HG02885 (cell line): ENCODE results near the gene DNAJB6.
A peak's percentile ranks its signal among the peaks of the same experiment; 100 is the strongest.

Experiments used
- ATAC-seq: cut with Tn5 transposase; IDR thresholded peaks from one replicate; pipeline ENCODE4 v1.9.1; 2021; ENCODE audit warnings: mild to moderate bottlenecking; ENCODE audit not compliant: unreplicated experiment, poor library complexity

The DNAJB6 gene

DNA sequence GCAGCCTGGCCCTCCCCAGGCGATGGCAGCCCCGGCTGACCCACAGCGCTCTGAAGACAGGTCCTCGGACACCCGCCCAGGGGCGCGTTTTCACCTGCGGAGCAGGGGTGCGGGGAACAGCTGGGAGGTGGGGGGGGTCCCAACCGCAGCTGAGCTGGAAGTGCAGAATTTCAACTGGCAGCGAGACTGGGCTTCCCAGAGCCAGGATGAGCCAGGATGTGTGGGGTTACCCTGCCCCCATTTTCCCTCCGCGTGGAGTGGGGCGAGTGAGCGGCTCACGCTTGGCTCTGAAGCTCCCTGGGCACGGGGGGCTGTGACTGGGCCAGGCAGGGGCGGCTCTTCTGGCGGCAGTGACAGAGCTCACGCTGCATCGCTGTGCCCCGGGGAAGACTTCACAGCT is 70.2 kb downstream of the DNAJB6 start:
- ATAC-seq, result no peak

DNA sequence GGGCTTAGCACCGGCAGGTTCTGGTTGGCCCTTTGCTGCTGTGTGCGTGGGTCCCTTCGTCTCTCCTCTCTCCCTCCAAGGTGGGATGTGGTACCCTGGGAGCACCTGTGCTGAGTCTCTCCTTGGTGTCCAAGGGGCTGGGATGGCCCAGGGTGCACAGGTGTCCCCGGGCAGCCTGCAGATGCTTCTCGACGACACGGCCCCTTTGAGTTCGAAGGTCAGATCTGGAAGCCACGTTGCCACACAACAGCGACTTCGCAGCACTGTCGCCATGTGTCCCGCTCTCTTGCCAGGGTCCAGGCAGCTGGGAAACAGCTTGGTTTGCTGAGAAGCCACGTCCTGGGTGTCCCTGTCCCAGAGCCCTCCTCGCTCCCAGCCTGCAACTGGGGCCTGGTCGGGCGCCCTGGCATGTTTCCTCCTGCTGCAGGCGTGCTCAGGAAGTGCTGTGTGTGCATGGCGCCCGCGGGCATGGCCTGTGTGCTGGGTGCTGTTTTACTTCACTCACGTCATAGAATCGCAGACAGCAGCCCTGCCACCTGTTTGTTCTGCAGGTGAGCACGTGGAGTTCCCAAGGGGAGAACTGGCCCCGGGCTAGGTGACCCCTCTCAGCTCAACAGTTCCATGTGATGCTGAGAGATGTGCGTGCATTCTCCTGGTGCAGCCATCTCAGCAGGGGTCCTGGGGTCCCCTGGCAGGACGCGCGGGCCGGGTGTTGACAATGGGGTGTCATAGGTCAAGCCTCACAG is 70.9 kb downstream of the DNAJB6 start:
- ATAC-seq, result no peak

- ATAC-seq, result no peak
These were observed 71.7 kb downstream of the DNAJB6 start for GRCh38 chr7:157408258-157409101.

- no peak for ATAC-seq
These were observed 72.4 kb downstream of the DNAJB6 start for GRCh38 chr7:157409149-157409752.

- ATAC-seq, result no peak
These were observed 73.2 kb downstream of the DNAJB6 start for GRCh38 chr7:157409753-157410727.

DNA sequence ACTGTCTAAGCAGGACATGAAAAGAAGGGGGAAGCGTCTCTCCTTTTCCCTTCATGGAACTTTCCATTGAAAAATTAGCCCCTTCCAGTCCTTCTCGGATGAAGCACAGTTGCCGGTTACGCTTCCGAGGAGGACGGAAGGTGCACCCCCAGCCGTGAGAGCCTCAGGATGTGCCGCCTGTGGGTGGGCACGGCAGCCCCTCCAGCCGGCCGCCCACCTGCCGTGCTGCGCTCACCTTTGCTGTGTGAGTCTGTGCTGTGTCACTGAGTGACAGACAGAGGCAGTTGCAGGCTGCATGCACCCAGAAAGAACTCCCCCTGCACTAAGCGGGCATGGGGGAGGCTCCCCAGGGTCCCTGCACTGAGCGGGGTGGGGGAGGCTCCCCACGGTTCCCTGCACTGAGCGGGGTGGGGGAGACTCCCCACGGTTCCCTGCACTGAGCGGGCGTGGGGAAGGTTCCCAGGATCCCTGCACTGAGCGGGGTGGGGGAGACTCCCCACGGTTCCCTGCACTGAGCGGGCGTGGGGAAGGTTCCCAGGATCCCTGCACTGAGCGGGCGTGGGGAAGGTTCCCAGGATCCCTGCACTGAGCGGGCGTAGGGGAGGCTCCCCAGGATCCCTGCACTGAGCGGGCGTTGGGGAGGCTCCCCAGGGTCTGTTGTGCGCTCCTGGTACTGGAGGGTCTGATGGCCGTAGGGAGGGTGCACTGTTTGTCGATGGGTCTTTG is 74.2 kb downstream of the DNAJB6 start:
- no peak for ATAC-seq

GRCh38 chr7:157411580-157411979 is 74.8 kb downstream of the DNAJB6 start:
- peak; percentile 90 for ATAC-seq

DNA sequence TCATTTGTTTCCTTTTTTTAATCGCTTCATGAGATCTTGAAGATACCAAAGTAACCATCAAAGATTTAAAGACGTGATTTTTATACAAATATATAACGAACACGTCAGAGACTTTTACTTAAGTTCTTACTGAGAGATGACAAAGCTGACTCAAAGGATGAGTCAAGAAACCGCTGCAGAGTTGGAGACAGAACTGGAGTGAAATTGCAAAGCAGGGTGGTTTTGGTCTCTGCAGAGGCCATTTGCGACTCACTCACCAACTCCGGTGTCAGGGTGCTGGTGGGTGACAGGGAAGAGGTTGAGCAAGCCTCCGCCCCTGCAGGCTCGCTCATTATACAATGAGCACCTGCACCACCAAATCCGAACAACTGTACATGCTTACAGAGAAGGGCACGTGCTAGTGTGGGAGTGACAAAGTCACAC is 75.2 kb downstream of the DNAJB6 start:
- peak; percentile 69 for ATAC-seq

DNA sequence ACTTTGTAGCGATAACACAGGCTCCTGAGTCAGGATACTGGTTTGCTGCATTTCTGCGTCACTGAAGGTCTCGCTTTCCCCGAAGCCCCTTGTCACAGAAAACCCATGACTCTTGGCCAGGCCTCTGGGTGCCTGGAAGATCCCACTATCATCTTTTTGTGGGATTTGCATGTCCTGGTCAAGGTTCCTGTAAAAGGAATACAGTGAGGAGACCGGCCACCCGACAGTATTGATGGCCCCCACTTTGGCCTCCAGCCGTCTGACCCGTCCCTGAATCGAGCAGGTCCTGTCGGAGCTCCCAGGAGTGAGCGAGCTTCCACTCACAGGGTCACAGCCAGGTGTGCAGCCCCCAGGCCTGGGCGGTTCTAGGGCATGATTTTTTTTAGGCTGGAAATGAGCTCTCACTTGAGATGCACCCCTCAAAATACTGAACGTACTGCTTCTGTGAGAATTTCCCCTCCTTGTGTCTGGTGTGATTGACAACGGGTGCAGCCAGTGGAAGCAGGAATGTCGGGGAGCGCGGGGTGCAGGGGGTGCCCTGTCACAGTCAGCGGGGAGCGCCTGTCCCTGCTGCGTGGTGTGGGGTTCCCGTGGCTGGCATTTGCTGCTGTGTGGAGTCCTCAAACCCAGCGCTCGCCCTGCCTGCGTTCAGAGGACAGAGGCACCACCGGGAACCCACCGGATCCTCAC is 75.8 kb downstream of the DNAJB6 start:
- ATAC-seq, result no peak

GRCh38 chr7:157413881-157414701 is 77.3 kb downstream of the DNAJB6 start:
- ATAC-seq, result no peak

DNA sequence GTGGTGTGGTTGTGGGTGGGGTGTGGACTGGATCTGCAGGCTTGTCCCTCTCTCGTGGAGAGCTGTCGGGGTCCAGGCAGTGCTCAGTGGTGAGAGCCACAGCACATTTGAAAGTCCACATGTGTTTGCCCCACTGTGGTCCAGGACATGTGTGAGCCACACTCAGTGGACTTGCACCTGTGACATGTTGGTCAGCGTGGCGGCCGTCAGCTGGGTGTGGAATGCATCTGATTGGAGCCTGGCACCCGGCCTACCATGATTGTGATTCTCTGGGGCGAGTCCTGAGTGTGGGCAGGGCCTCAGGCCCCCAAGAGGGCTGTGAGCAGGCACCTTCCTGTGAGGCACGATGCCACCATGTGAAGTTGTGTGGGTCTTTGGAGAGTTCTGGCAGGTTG is 77.9 kb downstream of the DNAJB6 start:
- ATAC-seq, result no peak

GRCh38 chr7:157415486-157415885 is 78.7 kb downstream of the DNAJB6 start:
- ATAC-seq, result no peak

DNA sequence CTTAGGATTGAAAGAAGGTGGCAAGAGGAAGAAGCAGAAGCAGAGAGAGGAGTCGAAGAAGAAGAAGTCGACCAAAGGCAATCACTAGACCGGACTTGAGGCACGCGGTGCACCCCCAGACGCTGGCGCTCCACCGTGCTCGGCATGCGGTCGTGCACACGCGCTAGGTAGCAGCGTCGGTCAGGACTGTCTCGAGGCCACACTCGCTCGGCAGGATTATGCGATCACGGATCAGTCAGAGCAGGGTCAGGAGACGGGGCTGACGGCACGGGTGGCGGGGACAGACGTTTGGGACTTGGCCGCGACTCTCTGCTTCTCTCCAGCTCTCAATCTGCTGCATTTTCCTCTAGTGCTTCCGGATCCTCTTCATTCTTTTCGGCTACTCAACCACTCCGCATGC is 79.2 kb downstream of the DNAJB6 start:
- ATAC-seq, result no peak

DNA sequence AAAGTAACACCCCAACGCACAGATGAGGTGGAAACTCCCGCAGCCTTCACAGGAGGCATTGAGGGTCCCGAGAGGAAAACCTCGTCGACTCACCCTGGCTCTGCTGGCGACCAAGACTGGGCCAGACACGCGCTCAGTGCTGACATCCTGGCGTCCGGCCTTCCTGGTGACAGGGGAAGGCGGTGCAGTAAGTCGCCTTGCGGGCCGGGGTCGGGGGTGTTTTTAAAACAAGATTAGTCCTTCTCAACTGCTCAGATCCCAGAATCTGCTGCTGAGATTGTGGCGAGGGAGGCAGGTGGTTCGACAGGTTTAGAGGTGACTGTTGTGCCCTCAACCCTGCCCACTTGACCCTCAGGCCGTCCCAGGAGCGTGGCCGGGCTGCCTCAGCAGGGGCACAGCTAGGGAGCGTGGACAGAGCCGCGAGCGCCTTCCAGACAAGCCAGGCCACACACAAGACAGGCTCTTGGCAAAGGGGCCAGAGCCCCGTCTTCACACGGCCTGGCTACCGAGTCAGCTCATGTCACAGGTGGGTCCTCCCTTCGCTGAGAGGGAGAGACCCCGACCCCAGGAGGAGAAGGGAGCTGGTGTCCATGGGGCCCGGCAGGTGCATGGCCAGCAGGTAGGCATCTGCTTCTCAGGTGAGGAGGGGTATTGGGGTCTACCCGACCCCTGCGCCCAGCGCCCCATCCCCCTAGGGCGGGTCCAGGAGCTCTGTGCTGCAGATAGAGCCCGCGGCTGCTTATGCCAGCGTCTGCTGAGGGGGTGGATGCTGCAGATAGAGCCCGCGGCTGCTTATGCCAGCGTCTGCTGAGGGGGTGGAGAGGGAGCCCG is 81.6 kb downstream of the DNAJB6 start:
- no peak for ATAC-seq

GRCh38 chr7:157419035-157419293 is 82.2 kb downstream of the DNAJB6 start:
- ATAC-seq, result no peak

DNA sequence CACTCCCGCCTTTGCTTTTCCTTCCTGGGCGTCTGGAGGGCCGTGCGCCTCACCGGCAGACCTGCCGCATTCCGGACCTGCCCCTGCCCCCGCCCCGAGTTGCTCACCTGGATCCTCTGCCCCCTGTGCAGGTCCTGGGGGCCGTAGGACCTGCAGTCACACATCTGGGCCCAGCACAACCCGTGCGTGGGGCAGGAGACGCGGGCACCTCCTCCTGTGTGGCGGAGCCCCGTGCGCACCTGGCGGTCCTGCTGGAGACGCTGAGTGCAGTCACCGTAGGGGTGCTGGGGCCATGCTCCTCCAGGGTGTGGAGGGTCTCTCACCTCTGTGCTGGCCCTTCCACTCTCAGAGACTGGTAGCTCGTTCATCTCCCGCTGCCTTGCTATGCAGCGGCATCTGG is 85.5 kb downstream of the DNAJB6 start:
- ATAC-seq, result no peak

DNA sequence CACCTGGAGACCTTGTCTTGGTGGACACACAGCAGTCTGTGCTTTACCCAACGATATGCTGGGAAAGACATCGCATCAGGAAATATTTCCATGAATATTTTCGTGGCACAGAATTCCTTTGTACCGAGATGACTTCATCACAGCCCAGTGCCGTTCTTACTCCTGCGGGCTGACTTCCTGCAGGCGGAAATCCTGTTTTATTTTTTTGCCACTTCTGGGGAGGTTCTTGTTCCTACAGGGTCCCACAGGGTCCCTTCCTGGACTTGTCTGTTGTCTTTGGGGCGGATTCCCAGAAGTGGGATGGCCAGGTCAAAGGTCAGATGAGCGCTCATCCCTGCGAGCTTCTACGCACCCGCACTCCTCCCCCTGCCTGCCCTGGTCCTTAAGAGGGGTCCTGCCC is 86.5 kb downstream of the DNAJB6 start:
- no peak for ATAC-seq
